ENCODE results near the gene SGSM1. TPM values are rescaled to one million over a fixed set of nuclear protein-coding genes. Genes with fewer than 3 reads are reported as not detected.

Gene SGSM1
- total RNA-seq, 1 experiment from 2014 or later: 5.1 TPM

DNA sequence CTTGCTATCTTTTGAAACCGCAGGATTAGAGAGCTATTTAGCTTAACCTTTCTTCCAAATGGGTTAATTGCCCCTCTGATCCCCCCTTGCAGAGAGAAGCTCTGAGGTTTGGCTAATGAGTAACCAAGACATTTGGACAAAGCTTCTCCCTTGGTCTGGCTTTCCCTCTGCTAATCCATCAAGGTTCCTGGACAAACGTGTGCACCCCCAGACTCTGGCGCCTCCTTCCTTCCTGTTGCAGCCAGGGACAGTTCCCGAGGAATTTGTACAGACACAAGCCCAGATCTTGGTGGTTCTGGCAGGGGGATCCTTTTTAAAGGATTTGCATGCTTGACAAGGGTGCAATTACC lies 148.1 kb downstream of the SGSM1 start (continued):
- no peak for TF ChIP-seq YY1 (IDR thresholded peaks at IDR 0.05; ENCODE audit: extremely low read depth, insufficient replicate concordance, low read depth, low read length)

DNA sequence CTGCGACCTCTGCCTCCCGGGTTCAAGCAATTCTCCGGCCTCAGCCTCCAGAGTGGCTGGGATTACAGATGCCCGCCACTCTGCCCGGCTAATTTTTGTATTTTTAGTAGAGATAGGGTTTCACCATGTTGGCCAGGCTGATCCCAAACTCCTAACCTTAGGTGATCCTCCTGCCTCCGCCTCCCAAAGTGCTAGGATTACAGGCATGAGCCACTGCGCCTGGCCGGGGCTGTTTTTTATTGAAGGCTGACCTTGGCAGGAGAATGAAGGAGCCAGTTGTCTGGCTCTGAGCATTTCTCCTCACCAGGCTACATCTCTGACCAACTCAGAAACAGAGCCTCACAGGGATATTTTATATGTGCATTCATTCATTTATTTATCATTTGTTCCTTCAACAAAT lies 148.8 kb downstream of the SGSM1 start:
- Histone ChIP-seq H4K20me1 (ENCODE audit: insufficient read depth) (no peaks in the 10 kb centered on the region), H3K4me2 (ENCODE audit: low read length) (peak overlapping the region; percentile 11; the same call in 1 of the 2 replicates), H3K4me3 (replicated peaks in 1 of 2; ENCODE audit: low read depth in 1 of 2, low read length in 2 of 2) (no peak overlapping the region), H3K4me1 (ENCODE audit: control insufficient read depth in 1 of 2, insufficient read depth in 2 of 2, low read length in 2 of 2) (peaks cover 54 to 81% of the 10 kb centered on the region in 2 experiments), H3K36me3 (ENCODE audit: control insufficient read depth in 1 of 2, insufficient read depth in 2 of 2, low read length in 2 of 2) (no peaks in the 10 kb centered on the region), H3K9ac (ENCODE audit: low read length) (no peak overlapping the region), H3K79me2 (ENCODE audit: insufficient read depth, low read length) (peaks cover 68% of the 10 kb centered on the region), H3K9me2 (ENCODE audit: insufficient read depth) (no peaks in the 10 kb centered on the region), H2AFZ (ENCODE audit: low read depth, low read length, poor library complexity, severe bottlenecking) (no peak overlapping the region), H3K27ac (ENCODE audit: low read depth, low read length) (no peak overlapping the region), H3K27me3 (ENCODE audit: insufficient read depth, low read length) (no peaks in the 10 kb centered on the region), H3K9me3 (ENCODE audit: control insufficient read depth in 1 of 2, insufficient read depth in 1 of 2, low read depth in 1 of 2, low read length in 2 of 2) (no peaks in the 10 kb centered on the region)
- POLR2A ChIA-PET: no interaction called here
- TF ChIP-seq, protein P1, sequence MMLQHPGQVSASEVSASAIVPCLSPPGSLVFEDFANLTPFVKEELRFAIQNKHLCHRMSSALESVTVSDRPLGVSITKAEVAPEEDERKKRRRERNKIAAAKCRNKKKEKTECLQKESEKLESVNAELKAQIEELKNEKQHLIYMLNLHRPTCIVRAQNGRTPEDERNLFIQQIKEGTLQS (IDR thresholded peaks at IDR 0.05): no peak
- TF ChIP-seq, protein P2, sequence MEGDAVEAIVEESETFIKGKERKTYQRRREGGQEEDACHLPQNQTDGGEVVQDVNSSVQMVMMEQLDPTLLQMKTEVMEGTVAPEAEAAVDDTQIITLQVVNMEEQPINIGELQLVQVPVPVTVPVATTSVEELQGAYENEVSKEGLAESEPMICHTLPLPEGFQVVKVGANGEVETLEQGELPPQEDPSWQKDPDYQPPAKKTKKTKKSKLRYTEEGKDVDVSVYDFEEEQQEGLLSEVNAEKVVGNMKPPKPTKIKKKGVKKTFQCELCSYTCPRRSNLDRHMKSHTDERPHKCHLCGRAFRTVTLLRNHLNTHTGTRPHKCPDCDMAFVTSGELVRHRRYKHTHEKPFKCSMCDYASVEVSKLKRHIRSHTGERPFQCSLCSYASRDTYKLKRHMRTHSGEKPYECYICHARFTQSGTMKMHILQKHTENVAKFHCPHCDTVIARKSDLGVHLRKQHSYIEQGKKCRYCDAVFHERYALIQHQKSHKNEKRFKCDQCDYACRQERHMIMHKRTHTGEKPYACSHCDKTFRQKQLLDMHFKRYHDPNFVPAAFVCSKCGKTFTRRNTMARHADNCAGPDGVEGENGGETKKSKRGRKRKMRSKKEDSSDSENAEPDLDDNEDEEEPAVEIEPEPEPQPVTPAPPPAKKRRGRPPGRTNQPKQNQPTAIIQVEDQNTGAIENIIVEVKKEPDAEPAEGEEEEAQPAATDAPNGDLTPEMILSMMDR (IDR thresholded peaks at IDR 0.05 in 2 of 3, conservative IDR thresholded peaks at IDR 0.05 in 1 of 3; ENCODE audit: borderline replicate concordance in 1 of 3, insufficient read depth in 1 of 3, low read depth in 2 of 3, low read length in 2 of 3): no peak
- TF ChIP-seq, protein P3, sequence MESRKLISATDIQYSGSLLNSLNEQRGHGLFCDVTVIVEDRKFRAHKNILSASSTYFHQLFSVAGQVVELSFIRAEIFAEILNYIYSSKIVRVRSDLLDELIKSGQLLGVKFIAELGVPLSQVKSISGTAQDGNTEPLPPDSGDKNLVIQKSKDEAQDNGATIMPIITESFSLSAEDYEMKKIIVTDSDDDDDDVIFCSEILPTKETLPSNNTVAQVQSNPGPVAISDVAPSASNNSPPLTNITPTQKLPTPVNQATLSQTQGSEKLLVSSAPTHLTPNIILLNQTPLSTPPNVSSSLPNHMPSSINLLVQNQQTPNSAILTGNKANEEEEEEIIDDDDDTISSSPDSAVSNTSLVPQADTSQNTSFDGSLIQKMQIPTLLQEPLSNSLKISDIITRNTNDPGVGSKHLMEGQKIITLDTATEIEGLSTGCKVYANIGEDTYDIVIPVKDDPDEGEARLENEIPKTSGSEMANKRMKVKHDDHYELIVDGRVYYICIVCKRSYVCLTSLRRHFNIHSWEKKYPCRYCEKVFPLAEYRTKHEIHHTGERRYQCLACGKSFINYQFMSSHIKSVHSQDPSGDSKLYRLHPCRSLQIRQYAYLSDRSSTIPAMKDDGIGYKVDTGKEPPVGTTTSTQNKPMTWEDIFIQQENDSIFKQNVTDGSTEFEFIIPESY (IDR thresholded peaks at IDR 0.05; ENCODE audit: extremely low read depth, insufficient replicate concordance, low read length): no peak
- no peak for TF ChIP-seq ELF1 (IDR thresholded peaks at IDR 0.05; ENCODE audit: borderline replicate concordance, low read depth)
- TF ChIP-seq EZH2phosphoT487 (IDR thresholded peaks at IDR 0.05; ENCODE audit: borderline replicate concordance): no peak
- TF ChIP-seq YY1 (IDR thresholded peaks at IDR 0.05; ENCODE audit: extremely low read depth, insufficient replicate concordance, low read depth, low read length): no peak
- no peak for TF ChIP-seq SP1 (IDR thresholded peaks at IDR 0.05; ENCODE audit: low read depth)
- no peak for TF ChIP-seq POLR2A (IDR thresholded peaks at IDR 0.05; ENCODE audit: borderline replicate concordance, extremely low read depth, insufficient read depth, insufficient read length)
- no peak for TF ChIP-seq SIN3A (IDR thresholded peaks at IDR 0.05; ENCODE audit: low read depth)
- TF ChIP-seq EGR1 (IDR thresholded peaks at IDR 0.05; ENCODE audit: low read depth): no peak
- no peak for TF ChIP-seq FOSL1 (IDR thresholded peaks at IDR 0.05; ENCODE audit: low read depth)
- TF ChIP-seq CEBPB (IDR thresholded peaks at IDR 0.05; ENCODE audit: low read depth): no peak
- TF ChIP-seq JUND (IDR thresholded peaks at IDR 0.05): no peak
- no TSS peak for BruUV-seq (replicated peaks)
- DNase-seq (ENCODE audit: low read depth, low spot score): no peak
- no peak for ATAC-seq
- RAD21 ChIA-PET (ENCODE audit: low non-redundant PET in 1 of 2, low total read pairs in 2 of 2, uncharacterized antibody in 2 of 2, unreplicated experiment in 2 of 2): no interaction called here
- CTCF ChIA-PET: interaction anchor here (1.9 kb wide), 1 partner anchor 102 kb away, joined by 6 read pairs; no protein-coding TSS in a partner anchor
- intact Hi-C loops (cut with micrococcal nuclease): loop anchor here (5.0 kb wide), 1 partner anchor 72 kb away; no protein-coding TSS in a partner anchor
